ENCODE data around the gene ZDHHC17.

DNA sequence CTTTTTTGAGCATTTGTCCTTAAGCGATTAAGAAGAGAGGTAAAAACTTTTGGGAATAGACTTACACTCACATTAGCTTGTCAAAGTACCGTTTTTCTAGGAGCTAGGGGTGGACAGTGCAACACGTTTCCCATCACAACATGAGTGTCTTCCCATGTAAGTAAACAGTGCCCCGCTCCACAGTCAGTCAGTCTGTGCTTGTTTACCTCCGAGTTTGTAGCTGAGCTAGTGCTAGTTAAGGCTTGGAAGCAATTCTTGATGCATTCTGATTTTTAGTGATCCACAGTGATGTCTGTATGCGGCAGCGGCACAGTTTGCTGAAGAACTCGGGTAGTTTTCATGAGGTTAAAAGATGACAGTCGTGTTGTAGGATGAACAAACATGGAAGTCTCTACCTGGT is 941 bp downstream of the ZDHHC17 start:
- TF ChIP-seq POLR2AphosphoS5 (IDR thresholded peaks at IDR 0.05; ENCODE audit: borderline replicate concordance, low read depth, low read length) (no peak), FOXP2 (optimal IDR thresholded peaks at IDR 0.05; ENCODE audit: control extremely low read depth, extremely low read length, insufficient read depth) (no peak), EZH2 (IDR thresholded peaks at IDR 0.05) (no peak)
